Esophagus muscularis mucosa (tissue), 3 donors: Measurements from ENCODE around the gene GAS2L2.

Experiments
- CTCF ChIP-seq, 3 experiments: fragments of 200-600 bp in 2 of 3; fragments of 450-650 bp in 1 of 3; sonication (generic) in 2 of 3; IDR thresholded peaks; one replicate each; pipeline ENCODE4 v1.5.1; 2017 to 2019; ENCODE audit warnings: antibody characterized with exemption in 3 of 3, mild to moderate bottlenecking in 2 of 3, moderate library complexity in 1 of 3
- EP300 ChIP-seq: sonication (generic); formaldehyde crosslinking; IDR thresholded peaks from one replicate; pipeline ENCODE4 v1.6.1; 2017; ENCODE audit warnings: antibody characterized with exemption

- no peak for TF ChIP-seq EP300
- TF ChIP-seq CTCF (IDR thresholded peaks at IDR 0.05), result no peak
These were observed 46.9 kb upstream of the GAS2L2 start for GRCh38 chr17:35799942-35800341.
